GM12878 (cell line): ENCODE measurements around the gene DMD. TPM values are rescaled to one million over a fixed set of nuclear protein-coding genes. Genes with fewer than 3 reads are reported as not detected.

ENCODE experiments used
- ATAC-seq: fragments of 200-7000 bp; cut with Tn5 transposase; 3 replicates; pipeline ENCODE4 v1.9.1; 2020; ENCODE audit warnings: mild to moderate bottlenecking, moderate library complexity
- BruUV-seq: library from RNA; stranded (reverse); fragments of 400-500 nt; replicated peaks from 2 replicates; lab custom pipeline; 2021; lab: Mats Ljungman, UMichigan
- CTCF ChIA-PET: fragments of 300-600 bp; sonication (Branson Sonifier 250); formaldehyde crosslinking; extraction: SDS; loops from one replicate; lab custom pipeline; 2021; ENCODE audit warnings: inconsistent platforms; lab: Yijun Ruan, JAX
- POLR2A ChIA-PET: fragments of 350-600 bp; formaldehyde crosslinking; extraction: SDS; loops from one replicate; lab custom pipeline; 2021; ENCODE audit warnings: inconsistent platforms; lab: Charles Lee
- RAD21 ChIA-PET: fragments of 300-600 bp; sonication (Branson Sonifier 250); formaldehyde crosslinking; loops from one replicate; lab custom pipeline; 2023; ENCODE audit warnings: antibody characterized with exemption; ENCODE audit not compliant: unreplicated experiment; lab: Charles Lee
- SMC1A ChIA-PET: fragments of 300-600 bp; sonication (Branson Sonifier 250); formaldehyde crosslinking; loops from one replicate; lab custom pipeline; 2023; ENCODE audit not compliant: unreplicated experiment, uncharacterized antibody; lab: Charles Lee
- DNase-seq: peaks from one replicate; pipeline ENCODE4 v3.0.0-alpha.2; 2011; ENCODE audit warnings: low read depth, low spot score
- FAIRE-seq: peaks from 3 replicates; lab custom pipeline; 2011; peaks lifted over from hg19 to GRCh38; lab: Jason Lieb, UNC
- H2AFZ ChIP-seq: 2 replicates; pipeline ENCODE4 v1.6.0; 2011; ENCODE audit warnings: low read depth, low read length, control low read depth; ENCODE audit not compliant: control insufficient read depth
- H3K27ac ChIP-seq: 2 replicates; pipeline ENCODE4 v1.5.1; 2011; ENCODE audit warnings: control low read depth; ENCODE audit not compliant: control insufficient read depth, insufficient read depth
- H3K27me3 ChIP-seq, 2 experiments: replicated peaks in 1 of 2; 2 replicates each; pipeline versions ENCODE4 v1.6.0 to v1.6.1; 2011; ENCODE audit warnings: low read length in 1 of 2; ENCODE audit not compliant: control insufficient read depth in 2 of 2, insufficient read depth in 2 of 2
- H3K36me3 ChIP-seq, 2 experiments: 2 replicates each; pipeline ENCODE4 v1.5.1; 2011; ENCODE audit warnings: low read length in 1 of 2; ENCODE audit not compliant: control insufficient read depth in 2 of 2, insufficient read depth in 2 of 2
- H3K4me1 ChIP-seq: 2 replicates; pipeline ENCODE4 v1.6.1; 2011; ENCODE audit warnings: mild to moderate bottlenecking, low read length, moderate library complexity, mixed read lengths; ENCODE audit not compliant: control insufficient read depth, insufficient read depth
- H3K4me2 ChIP-seq: 2 replicates; pipeline ENCODE4 v1.6.0; 2011; ENCODE audit warnings: control low read depth; ENCODE audit not compliant: control insufficient read depth, insufficient read depth
- H3K4me3 ChIP-seq: fragments of 200-600 bp; sonication (generic); 2 replicates; pipeline ENCODE4 v1.5.1; 2016
- H3K79me2 ChIP-seq: 2 replicates; pipeline ENCODE4 v1.6.0; 2011; ENCODE audit warnings: low read length; ENCODE audit not compliant: control insufficient read depth, insufficient read depth
- H3K9ac ChIP-seq: 2 replicates; pipeline ENCODE4 v1.8.0; 2011; ENCODE audit warnings: low read length, control low read depth, mixed read lengths; ENCODE audit not compliant: control insufficient read depth, insufficient read depth
- H3K9me3 ChIP-seq: replicated peaks from 3 replicates; pipeline ENCODE4 v1.5.1; 2011; ENCODE audit warnings: mild to moderate bottlenecking, low read length; ENCODE audit not compliant: control insufficient read depth, insufficient read depth
- H4K20me1 ChIP-seq: 2 replicates; pipeline ENCODE4 v1.6.0; 2011; ENCODE audit not compliant: control insufficient read depth, insufficient read depth
- ATF7 ChIP-seq: fragments of 450-650 bp; IDR thresholded peaks from 2 replicates; pipeline ENCODE4 v1.6.1; 2016; ENCODE audit warnings: low read depth, mild to moderate bottlenecking
- BACH1 ChIP-seq: fragments of 450-650 bp; IDR thresholded peaks from 2 replicates; pipeline ENCODE4 v1.6.1; 2017; ENCODE audit warnings: mild to moderate bottlenecking, borderline replicate concordance
- CHD1 ChIP-seq: IDR thresholded peaks from 2 replicates; pipeline ENCODE4 v1.6.1; 2012; ENCODE audit warnings: low read depth, low read length, improper control_type of control experiment
- DPF2 ChIP-seq: fragments of 450-650 bp; IDR thresholded peaks from 2 replicates; pipeline ENCODE4 v1.6.1; 2017; ENCODE audit warnings: mild to moderate bottlenecking
- ETV6 ChIP-seq, 2 experiments: fragments of 450-650 bp in 1 of 2; IDR thresholded peaks in 1 of 2; conservative IDR thresholded peaks in 1 of 2; 2 replicates each; pipeline ENCODE4 v1.6.1; 2014; ENCODE audit warnings: antibody characterized with exemption in 1 of 2, borderline replicate concordance in 1 of 2, low read depth in 1 of 2, mild to moderate bottlenecking in 1 of 2, moderate library complexity in 1 of 2
- HCFC1 ChIP-seq: fragments of 150-350 bp; IDR thresholded peaks from 2 replicates; pipeline ENCODE4 v1.6.1; 2014; ENCODE audit warnings: low read length
- KLF5 ChIP-seq: fragments of 450-650 bp; IDR thresholded peaks from 2 replicates; pipeline ENCODE4 v1.6.1; 2014; ENCODE audit warnings: mild to moderate bottlenecking; ENCODE audit not compliant: partially characterized antibody
- MTA3 ChIP-seq: IDR thresholded peaks from 2 replicates; pipeline ENCODE4 v1.6.1; 2012; ENCODE audit warnings: low read length, inconsistent platforms, borderline replicate concordance
- MYC ChIP-seq: IDR thresholded peaks from 2 replicates; pipeline ENCODE4 v1.6.1; 2011; ENCODE audit warnings: mild to moderate bottlenecking, low read length, moderate library complexity, inconsistent platforms; ENCODE audit not compliant: insufficient read depth, insufficient replicate concordance, insufficient read length, severe bottlenecking
- NR2C2 ChIP-seq: IDR thresholded peaks from 2 replicates; pipeline ENCODE4 v1.6.1; 2011; ENCODE audit warnings: borderline replicate concordance, low read depth; ENCODE audit not compliant: control insufficient read depth, insufficient read length
- PML ChIP-seq: IDR thresholded peaks from 2 replicates; pipeline ENCODE4 v1.6.1; 2012; ENCODE audit warnings: low read length, inconsistent platforms
- POLR2A ChIP-seq: IDR thresholded peaks from 2 replicates; pipeline ENCODE4 v1.6.1; 2011; ENCODE audit warnings: low read depth, mild to moderate bottlenecking, low read length
- POLR2AphosphoS2 ChIP-seq: IDR thresholded peaks from 2 replicates; pipeline ENCODE4 v1.6.1; 2011; ENCODE audit warnings: low read depth, mild to moderate bottlenecking, low read length, improper control_type of control experiment, moderate library complexity
- RAD21 ChIP-seq: IDR thresholded peaks from 2 replicates; pipeline ENCODE4 v1.6.1; 2011; ENCODE audit warnings: mild to moderate bottlenecking, low read depth, low read length, moderate library complexity; ENCODE audit not compliant: insufficient read depth
- RAD51 ChIP-seq: fragments of 450-650 bp; IDR thresholded peaks from 2 replicates; pipeline ENCODE4 v1.6.1; 2016; ENCODE audit warnings: moderate library complexity, mild to moderate bottlenecking, inconsistent platforms
- SIN3A ChIP-seq: IDR thresholded peaks from 2 replicates; pipeline ENCODE4 v1.6.1; 2012; ENCODE audit warnings: low read depth, low read length, improper control_type of control experiment
- TAF1 ChIP-seq: IDR thresholded peaks from 2 replicates; pipeline ENCODE4 v1.6.1; 2011; ENCODE audit warnings: mild to moderate bottlenecking, low read depth, low read length, borderline replicate concordance
- WGBS: methylation state at CpG from one replicate; pipeline ENCODE4 v1.1.6; 2016; ENCODE audit warnings: low lambda C conversion rate; ENCODE audit not compliant: insufficient replicate concordance, insufficient coverage; ENCODE audit errors: missing lambda C conversion rate; 5-methylcytosine and 5-hydroxymethylcytosine counted together
- in situ Hi-C: fragments of 300-500 bp; cut with MboI; formaldehyde crosslinking; loops from 9 replicates; pipeline ENCODE4 v1.14.3; 2018; ENCODE audit warnings: mixed read lengths
- intact Hi-C: fragments of 100-400 bp; cut with micrococcal nuclease; formaldehyde crosslinking; loops from one replicate; pipeline ENCODE4 v1.14.2; 2022; ENCODE audit not compliant: unreplicated experiment
- polyA plus RNA-seq, 11 experiments: library from polyadenylated mRNA; depleted of rRNA in 4 of 11; unstranded in 6 of 11; stranded (reverse) in 5 of 11; fragments of >200 nt; fragmentation: Nextera tagmentation in 4 of 11; fragmentation: Illumina TruSeq in 1 of 11; extraction: Ambion mirVana in 4 of 11; extraction: Trizol in 1 of 11; gene quantifications; 1 replicate in 1 of 11; 2 replicates in 10 of 11; pipeline versions ENCODE4 v1.2.1 to v1.2.3, GENCODE V29; 2011 to 2016; ENCODE audit warnings: inconsistent platforms in 2 of 11, missing spikeins in 2 of 11, low read depth in 1 of 11
- total RNA-seq, 4 experiments: library from RNA; depleted of rRNA in 3 of 4; stranded (reverse); fragments of >200 nt in 3 of 4; fragmentation: Illumina TruSeq in 1 of 4; extraction: Trizol in 1 of 4; gene quantifications; 2 replicates each; pipeline versions ENCODE4 v1.2.1 to v1.2.3, GENCODE V29; 2013 to 2021
- TF ChIP-seq, protein P1 (sequence below): fragments of 150-350 bp; IDR thresholded peaks from 2 replicates; pipeline ENCODE4 v1.6.1; 2014; ENCODE audit warnings: mild to moderate bottlenecking, low read depth, low read length
- TF ChIP-seq, protein P2 (sequence below): IDR thresholded peaks from 2 replicates; pipeline ENCODE4 v1.6.1; 2012; ENCODE audit warnings: mild to moderate bottlenecking, low read depth, low read length

The DMD gene
- total and polyA plus RNA-seq, 10 of the 15 experiments (the other 5 are each of a cell fraction or from before 2014, with no cell fraction given) = 1.4 to 24.3 (median 4.3) TPM

DNA sequence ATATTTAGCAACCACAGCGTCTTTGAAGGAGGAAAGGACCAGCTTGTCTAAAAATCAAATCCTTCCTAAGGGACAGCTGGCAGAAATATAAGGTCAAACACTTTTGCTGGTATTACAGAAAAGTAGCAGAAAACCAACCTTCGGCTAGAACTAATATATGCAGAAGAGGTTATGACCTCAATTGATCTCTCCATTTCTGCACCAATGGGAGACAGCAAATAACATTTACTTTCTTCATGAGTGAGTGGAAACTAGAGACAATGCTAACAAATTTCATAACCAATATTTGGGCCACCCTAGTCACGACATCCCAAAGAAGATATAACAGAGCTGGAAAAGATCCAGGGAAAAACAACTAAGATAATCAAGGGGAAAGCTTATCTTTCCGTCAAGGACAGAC, 1892.5 kb downstream of the DMD start:
- BruUV-seq = no TSS peak
- in situ Hi-C loops = no loop called here
- CTCF ChIA-PET = interaction anchor here (0.7 kb wide), 1 partner anchor 14 kb away, joined by 3 read pairs; no protein-coding TSS in a partner anchor

More for the DNA sequence above, 1892.5 kb downstream of the DMD start:
- no peak overlapping the region for H3K4me2 ChIP-seq
- H3K27ac ChIP-seq = no peak overlapping the region
- ChIA-PET POLR2A (no interaction called here), SMC1A (no interaction called here), RAD21 (no interaction called here)
- no peak for TF ChIP-seq CHD1
- no peak for TF ChIP-seq DPF2
- TF ChIP-seq ETV6 (conservative IDR thresholded peaks at IDR 0.05 in 1 of 2, IDR thresholded peaks at IDR 0.05 in 1 of 2; ENCODE audit: borderline replicate concordance in 1 of 2, low read depth in 1 of 2) = no peak
- no peak for TF ChIP-seq POLR2AphosphoS2
- no peak for TF ChIP-seq TAF1
- TF ChIP-seq RAD21 = no peak
- TF ChIP-seq BACH1 = no peak
- TF ChIP-seq RAD51 = no peak
- no peak for TF ChIP-seq SIN3A
- TF ChIP-seq MYC = no peak
- no peak for TF ChIP-seq HCFC1
- TF ChIP-seq NR2C2 = no peak
- no peak for TF ChIP-seq PML
- TF ChIP-seq MTA3 = no peak
- TF ChIP-seq ATF7 = no peak
- no peak for TF ChIP-seq POLR2A
- TF ChIP-seq, protein P1, sequence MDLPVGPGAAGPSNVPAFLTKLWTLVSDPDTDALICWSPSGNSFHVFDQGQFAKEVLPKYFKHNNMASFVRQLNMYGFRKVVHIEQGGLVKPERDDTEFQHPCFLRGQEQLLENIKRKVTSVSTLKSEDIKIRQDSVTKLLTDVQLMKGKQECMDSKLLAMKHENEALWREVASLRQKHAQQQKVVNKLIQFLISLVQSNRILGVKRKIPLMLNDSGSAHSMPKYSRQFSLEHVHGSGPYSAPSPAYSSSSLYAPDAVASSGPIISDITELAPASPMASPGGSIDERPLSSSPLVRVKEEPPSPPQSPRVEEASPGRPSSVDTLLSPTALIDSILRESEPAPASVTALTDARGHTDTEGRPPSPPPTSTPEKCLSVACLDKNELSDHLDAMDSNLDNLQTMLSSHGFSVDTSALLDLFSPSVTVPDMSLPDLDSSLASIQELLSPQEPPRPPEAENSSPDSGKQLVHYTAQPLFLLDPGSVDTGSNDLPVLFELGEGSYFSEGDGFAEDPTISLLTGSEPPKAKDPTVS = no peak
- TF ChIP-seq KLF5 = no peak
- TF ChIP-seq, protein P2, sequence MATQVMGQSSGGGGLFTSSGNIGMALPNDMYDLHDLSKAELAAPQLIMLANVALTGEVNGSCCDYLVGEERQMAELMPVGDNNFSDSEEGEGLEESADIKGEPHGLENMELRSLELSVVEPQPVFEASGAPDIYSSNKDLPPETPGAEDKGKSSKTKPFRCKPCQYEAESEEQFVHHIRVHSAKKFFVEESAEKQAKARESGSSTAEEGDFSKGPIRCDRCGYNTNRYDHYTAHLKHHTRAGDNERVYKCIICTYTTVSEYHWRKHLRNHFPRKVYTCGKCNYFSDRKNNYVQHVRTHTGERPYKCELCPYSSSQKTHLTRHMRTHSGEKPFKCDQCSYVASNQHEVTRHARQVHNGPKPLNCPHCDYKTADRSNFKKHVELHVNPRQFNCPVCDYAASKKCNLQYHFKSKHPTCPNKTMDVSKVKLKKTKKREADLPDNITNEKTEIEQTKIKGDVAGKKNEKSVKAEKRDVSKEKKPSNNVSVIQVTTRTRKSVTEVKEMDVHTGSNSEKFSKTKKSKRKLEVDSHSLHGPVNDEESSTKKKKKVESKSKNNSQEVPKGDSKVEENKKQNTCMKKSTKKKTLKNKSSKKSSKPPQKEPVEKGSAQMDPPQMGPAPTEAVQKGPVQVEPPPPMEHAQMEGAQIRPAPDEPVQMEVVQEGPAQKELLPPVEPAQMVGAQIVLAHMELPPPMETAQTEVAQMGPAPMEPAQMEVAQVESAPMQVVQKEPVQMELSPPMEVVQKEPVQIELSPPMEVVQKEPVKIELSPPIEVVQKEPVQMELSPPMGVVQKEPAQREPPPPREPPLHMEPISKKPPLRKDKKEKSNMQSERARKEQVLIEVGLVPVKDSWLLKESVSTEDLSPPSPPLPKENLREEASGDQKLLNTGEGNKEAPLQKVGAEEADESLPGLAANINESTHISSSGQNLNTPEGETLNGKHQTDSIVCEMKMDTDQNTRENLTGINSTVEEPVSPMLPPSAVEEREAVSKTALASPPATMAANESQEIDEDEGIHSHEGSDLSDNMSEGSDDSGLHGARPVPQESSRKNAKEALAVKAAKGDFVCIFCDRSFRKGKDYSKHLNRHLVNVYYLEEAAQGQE = no peak
- H3K4me3 ChIP-seq = no peak overlapping the region
- H3K36me3 ChIP-seq = no peaks in the 10 kb centered on the region
- WGBS = 9% methylated on average over 4 of the region's 4 CpGs
- H3K9ac ChIP-seq = no peak overlapping the region
- DNase-seq = no peak
- no peak for ATAC-seq
- H3K27me3 ChIP-seq = no peaks in the 10 kb centered on the region; a peak in 1 of 4 replicates
- no peaks in the 10 kb centered on the region for H3K4me1 ChIP-seq
- no peaks in the 10 kb centered on the region for H4K20me1 ChIP-seq
- intact Hi-C loops = no loop called here
- no peaks in the 10 kb centered on the region for H3K79me2 ChIP-seq
- no peak for FAIRE-seq
- no peaks in the 10 kb centered on the region for H3K9me3 ChIP-seq
- no peak overlapping the region for H2AFZ ChIP-seq
